Karpas-422 (cell line): ENCODE results near the gene ADAMTS3. TPM values are rescaled to one million over a fixed set of nuclear protein-coding genes. Genes with fewer than 3 reads are reported as not detected.
"Not testable (repeated sequence)": the region's sequence is repeated elsewhere in the genome, so short reads cannot be mapped to it uniquely, and the experiment has no call there.

ENCODE experiments used
- DNase-seq: peaks from one replicate; pipeline ENCODE4 v3.0.0-alpha.2; 2015
- H2AFZ ChIP-seq: fragments of 200-600 bp; sonication (generic); 2 replicates; pipeline ENCODE4 v1.6.1; 2014; ENCODE audit warnings: antibody characterized with exemption, low read length, mixed read lengths
- H3K27ac ChIP-seq: fragments of 200-600 bp; sonication (generic); 2 replicates; pipeline ENCODE4 v1.5.1; 2014; ENCODE audit warnings: mild to moderate bottlenecking, low read length, moderate library complexity
- H3K27me3 ChIP-seq: fragments of 200-600 bp; sonication (generic); 2 replicates; pipeline ENCODE4 v1.6.1; 2014; ENCODE audit warnings: low read length, mixed read lengths
- H3K36me3 ChIP-seq: fragments of 200-600 bp; sonication (generic); 2 replicates; pipeline ENCODE4 v1.6.1; 2014; ENCODE audit warnings: low read length, mixed read lengths; ENCODE audit not compliant: insufficient read depth
- H3K4me1 ChIP-seq: fragments of 200-600 bp; sonication (generic); 2 replicates; pipeline ENCODE4 v1.6.1; 2014; ENCODE audit warnings: mild to moderate bottlenecking, low read length, mixed read lengths
- H3K4me2 ChIP-seq: fragments of 200-600 bp; sonication (generic); 2 replicates; pipeline ENCODE4 v1.6.1; 2014; ENCODE audit warnings: low read length, low read depth, mild to moderate bottlenecking; ENCODE audit not compliant: poor library complexity, severe bottlenecking
- H3K4me3 ChIP-seq: fragments of 200-600 bp; sonication (generic); 2 replicates; pipeline ENCODE4 v1.5.1; 2014; ENCODE audit warnings: mild to moderate bottlenecking, antibody characterized with exemption, low read length, mixed read lengths
- H3K79me2 ChIP-seq: fragments of 200-600 bp; sonication (generic); 2 replicates; pipeline ENCODE4 v1.6.1; 2014; ENCODE audit warnings: mild to moderate bottlenecking, low read length, mixed read lengths
- H3K9ac ChIP-seq: fragments of 200-600 bp; sonication (generic); 2 replicates; pipeline ENCODE4 v1.6.0; 2014; ENCODE audit warnings: low read length
- H3K9me2 ChIP-seq: fragments of 200-600 bp; sonication (generic), shearing (Covaris generic); replicated peaks from 2 replicates; pipeline ENCODE4 v1.6.0; 2014; ENCODE audit warnings: mild to moderate bottlenecking, low read length, moderate library complexity; ENCODE audit not compliant: insufficient read depth
- H3K9me3 ChIP-seq: fragments of 300-700, 200-600 bp; sonication (generic); 2 replicates; pipeline ENCODE4 v1.6.1; 2014; ENCODE audit warnings: low read length, mixed read lengths
- H4K20me1 ChIP-seq: fragments of 200-600 bp; sonication (generic); 2 replicates; pipeline ENCODE4 v1.6.1; 2014; ENCODE audit warnings: mild to moderate bottlenecking, antibody characterized with exemption, low read length, low read depth; ENCODE audit not compliant: insufficient read depth
- total RNA-seq: library from RNA; depleted of rRNA; stranded (reverse); fragments of >200 nt; shearing (Covaris generic); gene quantifications from 2 replicates; pipeline ENCODE4 v1.2.3, GENCODE V29; 2014; ENCODE audit warnings: low replicate concordance

The ADAMTS3 gene
- total RNA-seq, 1 experiment from 2014 or later = not detected

DNA sequence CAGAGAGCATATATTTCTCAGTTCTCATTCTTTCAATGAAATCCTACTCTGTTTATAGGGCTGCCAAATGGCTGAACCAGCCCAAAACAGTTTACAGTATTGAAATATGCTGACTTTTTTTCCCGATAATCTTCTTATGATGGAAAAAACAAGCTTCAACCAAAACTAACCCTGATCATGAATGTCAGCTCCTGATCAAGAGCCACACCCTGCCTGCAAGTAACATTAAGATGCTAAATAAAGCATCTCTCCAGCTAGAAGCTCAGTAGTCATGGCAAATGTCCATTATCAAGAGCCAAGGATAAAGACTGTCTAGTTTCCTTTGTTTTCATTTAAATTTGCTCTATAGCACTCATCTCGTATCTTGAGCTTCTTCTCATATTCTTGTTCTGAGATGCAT, 136.0 kb downstream of the ADAMTS3 start:
- H3K9me2 ChIP-seq = no peaks in the 10 kb centered on the region
- H3K9me3 ChIP-seq = no peaks in the 10 kb centered on the region
- no peak for DNase-seq
- no peak overlapping the region for H3K9ac ChIP-seq
- H3K4me2 ChIP-seq = no peak overlapping the region
- no peak overlapping the region for H2AFZ ChIP-seq
- H3K4me3 ChIP-seq = no peak overlapping the region
- H3K27ac ChIP-seq = no peak overlapping the region
- H3K4me1 ChIP-seq = no peaks in the 10 kb centered on the region
- no peaks in the 10 kb centered on the region for H4K20me1 ChIP-seq
- no peaks in the 10 kb centered on the region for H3K36me3 ChIP-seq
- H3K27me3 ChIP-seq = no peaks in the 10 kb centered on the region
- H3K79me2 ChIP-seq = no peaks in the 10 kb centered on the region

DNA sequence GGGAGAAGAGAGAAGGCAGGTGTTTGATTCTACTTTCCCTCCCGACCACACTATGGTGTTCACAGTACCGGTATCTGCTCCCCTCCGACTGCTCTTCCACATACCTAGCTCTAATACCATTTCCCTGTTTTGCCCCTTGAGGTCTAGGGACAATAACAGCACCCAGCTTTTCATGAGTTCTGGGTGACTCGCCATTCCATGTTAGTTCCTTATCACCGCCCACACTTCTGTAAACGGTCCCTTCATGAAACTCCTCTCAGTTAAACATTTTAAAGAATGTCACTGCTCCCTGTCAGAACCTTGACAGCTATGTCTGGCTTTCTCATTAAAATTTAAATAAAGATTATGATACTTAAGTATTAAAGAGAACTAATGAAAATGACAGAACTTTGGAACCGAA, 136.7 kb downstream of the ADAMTS3 start:
- H3K9ac ChIP-seq = no peak overlapping the region
- H3K4me3 ChIP-seq = no peak overlapping the region
- no peaks in the 10 kb centered on the region for H3K36me3 ChIP-seq
- DNase-seq = no peak
- H3K4me2 ChIP-seq = no peak overlapping the region
- H4K20me1 ChIP-seq = no peaks in the 10 kb centered on the region
- H3K27me3 ChIP-seq = no peaks in the 10 kb centered on the region
- H2AFZ ChIP-seq = no peak overlapping the region
- H3K9me3 ChIP-seq = no peaks in the 10 kb centered on the region
- no peak overlapping the region for H3K27ac ChIP-seq
- no peaks in the 10 kb centered on the region for H3K9me2 ChIP-seq
- H3K4me1 ChIP-seq = no peaks in the 10 kb centered on the region
- no peaks in the 10 kb centered on the region for H3K79me2 ChIP-seq

DNA sequence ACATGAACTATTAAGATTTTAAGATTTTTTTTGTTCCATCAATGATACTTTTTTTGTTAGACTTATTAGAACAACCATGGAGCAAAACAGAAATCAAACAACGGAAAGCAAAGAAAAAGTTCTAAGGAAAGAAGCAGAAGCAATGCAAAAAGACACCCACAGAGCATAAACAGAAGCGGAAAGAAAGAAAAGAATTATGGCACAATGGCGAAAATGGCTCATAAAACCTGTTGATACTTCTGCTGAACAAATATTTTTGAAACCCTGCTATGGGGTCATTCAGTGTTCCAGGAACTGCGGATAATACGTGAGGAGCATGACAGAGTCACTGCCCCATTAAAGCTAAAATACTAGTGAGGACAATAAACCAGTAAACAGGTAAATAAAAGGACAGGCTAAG, 138.0 kb downstream of the ADAMTS3 start:
- Histone ChIP-seq H3K27ac (no peak overlapping the region), H2AFZ (no peak overlapping the region), H3K4me3 (no peak overlapping the region), H4K20me1 (no peaks in the 10 kb centered on the region), H3K27me3 (no peaks in the 10 kb centered on the region), H3K79me2 (no peaks in the 10 kb centered on the region), H3K9me3 (no peaks in the 10 kb centered on the region), H3K4me2 (no peak overlapping the region), H3K9ac (no peak overlapping the region), H3K36me3 (no peaks in the 10 kb centered on the region), H3K9me2 (no peaks in the 10 kb centered on the region), H3K4me1 (no peaks in the 10 kb centered on the region)
- no peak for DNase-seq

GRCh38 chr4:72430050-72430449, 139.0 kb downstream of the ADAMTS3 start:
- Histone ChIP-seq H3K9ac (no peak overlapping the region), H3K27ac (no peak overlapping the region), H3K9me3 (no peaks in the 10 kb centered on the region), H3K79me2 (no peaks in the 10 kb centered on the region), H2AFZ (no peak overlapping the region), H3K4me3 (no peak overlapping the region), H3K9me2 (no peaks in the 10 kb centered on the region), H3K36me3 (no peaks in the 10 kb centered on the region), H3K4me1 (no peaks in the 10 kb centered on the region), H3K27me3 (no peaks in the 10 kb centered on the region), H4K20me1 (no peaks in the 10 kb centered on the region), H3K4me2 (no peak overlapping the region)
- no peak for DNase-seq

GRCh38 chr4:72429397-72429889, 139.6 kb downstream of the ADAMTS3 start:
- no peaks in the 10 kb centered on the region for H3K9me2 ChIP-seq
- no peak overlapping the region for H3K4me3 ChIP-seq
- no peak overlapping the region for H2AFZ ChIP-seq
- no peak overlapping the region for H3K9ac ChIP-seq
- H3K36me3 ChIP-seq = no peaks in the 10 kb centered on the region
- H4K20me1 ChIP-seq = no peaks in the 10 kb centered on the region
- DNase-seq = no peak
- no peaks in the 10 kb centered on the region for H3K9me3 ChIP-seq
- no peaks in the 10 kb centered on the region for H3K4me1 ChIP-seq
- no peaks in the 10 kb centered on the region for H3K27me3 ChIP-seq
- H3K27ac ChIP-seq = no peak overlapping the region
- no peaks in the 10 kb centered on the region for H3K79me2 ChIP-seq
- H3K4me2 ChIP-seq = no peak overlapping the region

DNA sequence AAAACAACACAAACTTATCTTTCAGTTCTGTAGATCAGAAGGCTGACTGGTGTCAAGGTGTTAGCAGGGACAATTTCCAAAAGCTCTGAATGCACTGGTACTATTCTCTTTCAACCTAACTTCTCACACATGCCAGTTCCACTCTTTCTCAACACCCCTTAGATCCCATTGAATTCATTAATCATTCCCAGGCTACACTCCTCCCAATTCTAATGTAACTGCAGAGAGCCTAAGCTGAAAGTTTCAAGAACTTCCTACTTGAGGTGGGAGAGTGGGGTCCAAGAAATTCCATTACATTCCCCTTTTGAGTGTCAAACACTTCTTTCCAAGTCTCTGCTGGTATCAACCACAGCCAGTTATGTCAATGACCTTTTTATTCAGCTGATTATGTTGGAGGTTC, 142.0 kb downstream of the ADAMTS3 start:
- H3K9me2 ChIP-seq = no peaks in the 10 kb centered on the region
- no peaks in the 10 kb centered on the region for H3K27me3 ChIP-seq
- no peaks in the 10 kb centered on the region for H3K9me3 ChIP-seq
- no peak overlapping the region for H3K9ac ChIP-seq
- no peak overlapping the region for H3K27ac ChIP-seq
- no peaks in the 10 kb centered on the region for H3K36me3 ChIP-seq
- no peak for DNase-seq
- no peak overlapping the region for H3K4me3 ChIP-seq
- H4K20me1 ChIP-seq = no peaks in the 10 kb centered on the region
- no peak overlapping the region for H3K4me2 ChIP-seq
- H3K4me1 ChIP-seq = no peaks in the 10 kb centered on the region
- H2AFZ ChIP-seq = no peak overlapping the region
- H3K79me2 ChIP-seq = no peaks in the 10 kb centered on the region

DNA sequence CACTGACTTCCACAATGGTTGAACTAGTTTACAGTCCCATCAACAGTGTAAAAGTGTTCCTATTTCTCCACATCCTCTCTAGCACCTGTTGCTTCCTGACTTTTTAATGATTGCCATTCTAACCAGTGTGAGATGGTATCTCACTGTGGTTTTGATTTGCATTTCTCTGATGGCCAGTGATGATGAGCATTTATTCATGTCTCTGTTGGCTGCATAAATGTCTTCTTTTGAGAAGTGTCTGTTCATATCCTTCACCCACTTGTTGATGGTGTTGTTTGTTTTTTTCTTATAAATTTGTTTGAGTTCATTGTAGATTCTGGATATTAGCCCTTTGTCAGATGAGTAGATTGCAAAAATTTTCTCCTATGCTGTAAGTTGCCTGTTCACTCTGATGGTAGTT, 143.1 kb downstream of the ADAMTS3 start:
- not testable (repeated sequence) for H3K9me2 ChIP-seq, H3K79me2 ChIP-seq, H3K4me1 ChIP-seq, H3K9ac ChIP-seq, H3K9me3 ChIP-seq, H3K27me3 ChIP-seq, H3K4me2 ChIP-seq, H4K20me1 ChIP-seq, H3K4me3 ChIP-seq, H2AFZ ChIP-seq, H3K36me3 ChIP-seq, H3K27ac ChIP-seq, DNase-seq

DNA sequence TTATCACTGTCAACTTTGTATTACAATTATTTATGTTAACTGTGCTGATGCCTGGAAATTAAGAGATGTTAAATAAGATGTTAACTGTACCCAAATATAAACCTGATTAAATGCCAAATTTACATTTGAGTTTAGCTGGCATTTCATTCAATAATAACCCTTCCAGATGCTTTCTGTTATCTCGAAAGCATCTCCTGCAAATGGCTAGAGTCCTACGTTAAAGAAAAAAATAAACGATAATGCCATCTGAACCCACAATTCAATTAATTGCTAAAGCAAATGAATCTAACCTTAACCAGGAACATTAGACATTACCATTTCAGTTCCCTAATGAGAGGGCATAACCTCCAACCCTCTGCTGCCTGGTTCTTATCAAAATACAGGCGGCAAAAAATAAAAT, 145.0 kb downstream of the ADAMTS3 start:
- Histone ChIP-seq H4K20me1 (no peaks in the 10 kb centered on the region), H3K4me2 (no peak overlapping the region), H3K9me3 (no peaks in the 10 kb centered on the region), H3K27ac (no peak overlapping the region), H3K9ac (no peak overlapping the region), H3K4me3 (no peak overlapping the region), H3K36me3 (no peaks in the 10 kb centered on the region), H3K27me3 (no peaks in the 10 kb centered on the region), H3K79me2 (no peaks in the 10 kb centered on the region), H2AFZ (no peak overlapping the region), H3K9me2 (no peaks in the 10 kb centered on the region), H3K4me1 (no peaks in the 10 kb centered on the region)
- no peak for DNase-seq

GRCh38 chr4:72422416-72422815, 146.6 kb downstream of the ADAMTS3 start:
- Histone ChIP-seq H3K9ac (no peak overlapping the region), H3K79me2 (no peaks in the 10 kb centered on the region), H3K9me2 (no peaks in the 10 kb centered on the region), H4K20me1 (no peaks in the 10 kb centered on the region), H3K4me3 (no peak overlapping the region), H3K4me1 (no peaks in the 10 kb centered on the region), H3K27me3 (no peaks in the 10 kb centered on the region), H3K4me2 (no peak overlapping the region), H2AFZ (no peak overlapping the region), H3K27ac (no peak overlapping the region), H3K9me3 (no peaks in the 10 kb centered on the region), H3K36me3 (no peaks in the 10 kb centered on the region)
- no peak for DNase-seq
